Vagina (tissue), 2 donors: Measurements from ENCODE around the gene ZNF549. TPM values are rescaled to one million over a fixed set of nuclear protein-coding genes. Genes with fewer than 3 reads are reported as not detected.
"Not testable (repeated sequence)": the region's sequence is repeated elsewhere in the genome, so short reads cannot be mapped to it uniquely, and the experiment has no call there.

Source experiments
- DNase-seq, 2 donors: peaks; one replicate each; pipeline ENCODE4 v3.0.0-alpha.2; 2017; ENCODE audit errors: extremely low spot score in 2 of 2
- H3K27ac ChIP-seq: fragments of 200-600 bp; sonication (generic); one replicate; pipeline ENCODE4 v1.5.1; 2019
- H3K27me3 ChIP-seq: fragments of 200-600 bp; sonication (generic); one replicate; pipeline ENCODE4 v1.5.1; 2019
- H3K36me3 ChIP-seq, 2 donors: fragments of 200-600 bp; sonication (generic); one replicate each; pipeline ENCODE4 v1.5.1; 2017 to 2019
- H3K4me1 ChIP-seq: fragments of 200-600 bp; sonication (generic); one replicate; pipeline ENCODE4 v1.5.1; 2019
- H3K4me3 ChIP-seq, 2 donors: fragments of 200-600 bp; sonication (generic); 1 replicate in 1 of 2; 2 replicates in 1 of 2; pipeline ENCODE4 v1.5.1; 2016 to 2019
- H3K9me3 ChIP-seq: fragments of 200-600 bp; sonication (generic); one replicate; pipeline ENCODE4 v1.5.1; 2019
- CTCF ChIP-seq, 3 experiments: fragments of 450-650 bp in 2 of 3; fragments of 200-600 bp in 1 of 3; sonication (generic) in 1 of 3; IDR thresholded peaks; one replicate each; pipeline ENCODE4 v1.5.1; 2017 to 2019; ENCODE audit warnings: antibody characterized with exemption in 3 of 3, mild to moderate bottlenecking in 2 of 3, moderate library complexity in 2 of 3
- POLR2A ChIP-seq, 2 donors: fragments of 450-650 bp; IDR thresholded peaks; one replicate each; pipeline ENCODE4 v1.6.1; 2017; ENCODE audit warnings: antibody characterized with exemption in 2 of 2, mild to moderate bottlenecking in 2 of 2, moderate library complexity in 2 of 2
- POLR2AphosphoS5 ChIP-seq, 2 donors: sonication (generic); formaldehyde crosslinking; IDR thresholded peaks; one replicate each; pipeline ENCODE4 v1.9.0; 2017; ENCODE audit warnings: antibody characterized with exemption in 2 of 2, mild to moderate bottlenecking in 2 of 2, low read depth in 1 of 2; ENCODE audit not compliant: insufficient read depth in 1 of 2
- intact Hi-C: fragments of 100-400 bp; cut with DNase I; formaldehyde crosslinking; loops from one replicate; pipeline ENCODE4 v1.15.1; 2023
- total RNA-seq: library from RNA; depleted of rRNA; stranded (reverse); fragments of >200 nt; gene quantifications from one replicate; pipeline ENCODE4 v1.2.3, GENCODE V29; 2016

Gene ZNF549
- total RNA-seq: 4.9 TPM

- TF ChIP-seq POLR2A (IDR thresholded peaks at IDR 0.05) (no peak), POLR2AphosphoS5 (IDR thresholded peaks at IDR 0.05; ENCODE audit: insufficient read depth in 1 of 2, low read depth in 1 of 2) (peak; percentile 74 to 92)
- no peaks in the 10 kb centered on the region for H3K27me3 ChIP-seq
- peak within 1 kb of the TSS; percentile 49 for H3K27ac ChIP-seq
- peaks cover 0 to 14% of the 10 kb centered on the region in 2 donors for H3K36me3 ChIP-seq
- H3K4me3 ChIP-seq: peak within 1 kb of the TSS; percentile 71 to 80
- DNase-seq: no peak
- intact Hi-C loops: no loop called here
- H3K9me3 ChIP-seq: peaks cover 22% of the 10 kb centered on the region
- peaks cover 11% of the 10 kb centered on the region for H3K4me1 ChIP-seq
Observed at GRCh38 chr19:57527136-57527881, at the start of gene ZNF549. Gene ZNF549, plus strand, starts transcription at chr19:57527356. Its CDS starts 218 bp downstream, at chr19:57527574.

- TF ChIP-seq POLR2AphosphoS5 (IDR thresholded peaks at IDR 0.05; ENCODE audit: insufficient read depth in 1 of 2, low read depth in 1 of 2) (peak; percentile 82 to 95), POLR2A (IDR thresholded peaks at IDR 0.05) (peak in 1 of 2 donors; percentile 4)
- H3K27me3 ChIP-seq, intact Hi-C loops, H3K9me3 ChIP-seq, H3K4me1 ChIP-seq, DNase-seq: not testable (repeated sequence)
- Histone ChIP-seq H3K4me3 (peak within 1 kb of the TSS; percentile 59 to 95), H3K36me3 (peaks cover 0 to 22% of the 10 kb centered on the region in 2 donors), H3K27ac (peak within 1 kb of the TSS; percentile 76)
Observed at GRCh38 chr19:57487477-57488298, 39.5 kb upstream of the ZNF549 start, which contains the start of gene ZNF419. Gene ZNF419, plus strand, starts transcription at chr19:57487750. Its CDS starts 201 bp downstream, at chr19:57487951.

GRCh38 chr19:57488299-57488644 is 38.9 kb upstream of the ZNF549 start:
- intact Hi-C loops, DNase-seq, H3K27ac ChIP-seq, H3K27me3 ChIP-seq, H3K4me1 ChIP-seq, H3K9me3 ChIP-seq: not testable (repeated sequence)
- H3K36me3 ChIP-seq: peaks cover 0 to 28% of the 10 kb centered on the region in 2 donors
- H3K4me3 ChIP-seq: peak overlapping the region; percentile 37 to 95

GRCh38 chr19:57499332-57499679 is 27.9 kb upstream of the ZNF549 start:
- H3K9me3 ChIP-seq, H3K27ac ChIP-seq: not testable (repeated sequence)

GRCh38 chr19:57499680-57500395 is 27.3 kb upstream of the ZNF549 start, which contains the start of gene ZNF773:
Gene ZNF773, plus strand, starts transcription at chr19:57499938. Its CDS starts 143 bp downstream, at chr19:57500081.
- peak; percentile 82 to 89 for TF ChIP-seq POLR2AphosphoS5 (IDR thresholded peaks at IDR 0.05; ENCODE audit: insufficient read depth in 1 of 2, low read depth in 1 of 2)
- Histone ChIP-seq H3K27ac (peak within 1 kb of the TSS; percentile 68), H3K4me3 (peak within 1 kb of the TSS; percentile 62 to 67), H3K36me3 (peaks cover 0 to 30% of the 10 kb centered on the region in 2 donors)
- H3K4me1 ChIP-seq, H3K9me3 ChIP-seq, intact Hi-C loops, H3K27me3 ChIP-seq: not testable (repeated sequence)
- peak in 1 of 2 donors; percentile 88 for DNase-seq

More at GRCh38 chr19:57499332-57499679, 27.9 kb upstream of the ZNF549 start:
- intact Hi-C loops, H3K4me1 ChIP-seq, H3K27me3 ChIP-seq, DNase-seq, H3K4me3 ChIP-seq: not testable (repeated sequence)
- peaks cover 0 to 29% of the 10 kb centered on the region in 2 donors for H3K36me3 ChIP-seq

GRCh38 chr19:57500400-57500799 is 26.8 kb upstream of the ZNF549 start:
- H3K27ac ChIP-seq, DNase-seq, H3K27me3 ChIP-seq, H3K4me1 ChIP-seq, intact Hi-C loops, H3K9me3 ChIP-seq: not testable (repeated sequence)
- Histone ChIP-seq H3K4me3 (peak overlapping the region; percentile 62 to 67), H3K36me3 (peaks cover 0 to 36% of the 10 kb centered on the region in 2 donors)

- no peak overlapping the region for H3K27ac ChIP-seq
- no peak for DNase-seq
- peaks cover 25% of the 10 kb centered on the region for H3K9me3 ChIP-seq
- no peaks in the 10 kb centered on the region for H3K27me3 ChIP-seq
- H3K36me3 ChIP-seq: peaks cover 9 to 72% of the 10 kb centered on the region in 2 donors
- intact Hi-C loops: no loop called here
- H3K4me3 ChIP-seq: no peak overlapping the region
- TF ChIP-seq POLR2AphosphoS5 (IDR thresholded peaks at IDR 0.05; ENCODE audit: insufficient read depth in 1 of 2, low read depth in 1 of 2): no peak
- TF ChIP-seq CTCF (IDR thresholded peaks at IDR 0.05): no peak
- TF ChIP-seq POLR2A (IDR thresholded peaks at IDR 0.05): no peak
- H3K4me1 ChIP-seq: peaks cover 1% of the 10 kb centered on the region
Observed at GRCh38 chr19:57506163-57506562, 21.0 kb upstream of the ZNF549 start.
